Keratinocyte (primary cell): ENCODE measurements around the gene ARL15.

Experiments used
- CTCF ChIP-seq, 3 experiments: IDR thresholded peaks in 1 of 3; conservative IDR thresholded peaks in 1 of 3; optimal IDR thresholded peaks in 1 of 3; 2 replicates in 2 of 3; 3 replicates in 1 of 3; pipeline versions ENCODE3 to v1.5.1; 2011; ENCODE audit warnings: low read length in 3 of 3, mild to moderate bottlenecking in 3 of 3, moderate library complexity in 2 of 3, control low read depth in 1 of 3, inconsistent platforms in 1 of 3; ENCODE audit not compliant: insufficient read depth in 2 of 3; ENCODE audit errors: extremely low read depth in 1 of 3
- EZH2 ChIP-seq: IDR thresholded peaks from one replicate; pipeline ENCODE4 v1.6.1; 2012; ENCODE audit warnings: inconsistent platforms, mild to moderate bottlenecking, low read length, moderate library complexity

GRCh38 chr5:54197018-54197417 lies 113.4 kb downstream of the ARL15 start:
- TF ChIP-seq CTCF (optimal IDR thresholded peaks at IDR 0.05 in 1 of 3, IDR thresholded peaks at IDR 0.05 in 1 of 3, conservative IDR thresholded peaks at IDR 0.05 in 1 of 3; ENCODE audit: extremely low read depth in 1 of 3, insufficient read depth in 2 of 3, low read length in 3 of 3) (no peak), EZH2 (no peak)
